ENCODE data around the gene NOS1AP. TPM values are rescaled to one million over a fixed set of nuclear protein-coding genes. Genes with fewer than 3 reads are reported as not detected.

Gene NOS1AP
- total RNA-seq, 4 donors from 2014 or later = 0.31 to 12.7 (median 1.7) TPM

GRCh38 chr1:162223488-162223887 lies 154.0 kb downstream of the NOS1AP start:
- no peak overlapping the region for H3K4me3 ChIP-seq
- WGBS, 2 donors = 78 to 83% methylated on average over 2 of the region's 2 CpGs
- intact Hi-C loops (cut with DNase I) = no loop called here

DNA sequence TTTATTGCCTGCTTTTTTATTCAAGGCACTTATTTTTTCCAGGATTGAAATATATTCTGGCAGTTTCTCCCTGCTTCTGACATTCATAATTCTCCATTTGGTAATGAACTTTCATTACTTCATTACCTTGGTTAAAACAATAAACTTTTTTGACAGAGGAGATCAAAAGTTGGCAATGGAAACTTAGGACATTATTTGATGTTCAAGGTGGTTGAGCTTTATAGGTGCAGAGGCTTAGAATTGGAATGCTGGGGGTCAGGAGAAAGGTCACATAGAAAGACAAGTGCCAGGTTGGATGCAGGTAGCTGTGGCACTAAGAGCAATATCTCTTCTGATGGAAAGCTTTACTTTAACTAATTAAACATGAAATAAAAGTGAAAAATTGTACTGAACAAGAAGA lies 154.8 kb downstream of the NOS1AP start:
- no peaks in the 10 kb centered on the region for H3K36me3 ChIP-seq
- no peak for TF ChIP-seq CTCF (IDR thresholded peaks at IDR 0.05)
- TF ChIP-seq POLR2A (IDR thresholded peaks at IDR 0.05) = no peak
- no peaks in the 10 kb centered on the region for H3K27me3 ChIP-seq
- H3K27ac ChIP-seq = no peak overlapping the region
- intact Hi-C loops (cut with DNase I) = no loop called here
- no peaks in the 10 kb centered on the region for H3K4me1 ChIP-seq
- no peak for DNase-seq
- no peak overlapping the region for H3K4me3 ChIP-seq
- H3K9me3 ChIP-seq = no peaks in the 10 kb centered on the region

More at GRCh38 chr1:162223488-162223887, 154.0 kb downstream of the NOS1AP start:
- TF ChIP-seq CTCF (IDR thresholded peaks at IDR 0.05) (no peak), POLR2A (IDR thresholded peaks at IDR 0.05) (no peak)
- Histone ChIP-seq H3K4me1 (no peaks in the 10 kb centered on the region), H3K27me3 (no peaks in the 10 kb centered on the region), H3K36me3 (no peaks in the 10 kb centered on the region), H3K27ac (no peak overlapping the region), H3K9me3 (no peaks in the 10 kb centered on the region)
- DNase-seq = no peak

DNA sequence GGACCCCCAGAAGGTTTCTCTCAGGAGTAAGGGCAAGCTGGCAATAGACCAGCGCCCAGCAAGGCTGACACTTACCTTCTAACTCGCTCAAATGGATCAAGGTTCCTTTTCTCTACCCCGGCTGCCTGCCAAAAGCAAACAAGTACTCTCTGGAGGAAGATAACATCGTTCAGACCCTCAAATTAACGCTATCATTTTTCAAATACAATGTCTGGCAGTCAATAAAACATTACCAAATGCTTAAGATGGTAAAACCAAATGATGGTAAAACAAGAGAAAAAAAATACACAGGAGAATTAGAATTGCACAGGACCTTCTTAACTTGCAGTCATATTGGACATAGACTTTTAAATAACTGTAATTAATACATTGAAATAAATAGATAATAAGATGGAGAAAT lies 159.1 kb downstream of the NOS1AP start:
- Histone ChIP-seq H3K4me1 (peaks cover 0 to 9% (median 0%) of the 10 kb centered on the region in 3 donors), H3K9me3 (no peaks in the 10 kb centered on the region), H3K27me3 (no peaks in the 10 kb centered on the region), H3K4me3 (no peak overlapping the region), H3K36me3 (no peaks in the 10 kb centered on the region), H3K27ac (no peak overlapping the region)
- 49 to 70% methylated on average over 5 of the region's 5 CpGs for WGBS, 2 donors
- no peak for TF ChIP-seq CTCF (IDR thresholded peaks at IDR 0.05)
- TF ChIP-seq POLR2A (IDR thresholded peaks at IDR 0.05) = no peak
- no peak for DNase-seq
- intact Hi-C loops (cut with DNase I) = no loop called here

- WGBS, 2 donors = 47 to 59% methylated on average over 2 of the region's 2 CpGs
- no peak for DNase-seq
- intact Hi-C loops (cut with DNase I) = no loop called here
- no peaks in the 10 kb centered on the region for H3K36me3 ChIP-seq
- TF ChIP-seq POLR2A (IDR thresholded peaks at IDR 0.05) = no peak
- no peak for TF ChIP-seq CTCF (IDR thresholded peaks at IDR 0.05)
- H3K9me3 ChIP-seq = no peaks in the 10 kb centered on the region
- no peak overlapping the region for H3K4me3 ChIP-seq
- H3K27me3 ChIP-seq = no peaks in the 10 kb centered on the region
- H3K4me1 ChIP-seq = peaks cover 0 to 9% (median 0%) of the 10 kb centered on the region in 3 donors
- no peak overlapping the region for H3K27ac ChIP-seq
Measured at GRCh38 chr1:162229549-162229948, 160.1 kb downstream of the NOS1AP start.

DNA sequence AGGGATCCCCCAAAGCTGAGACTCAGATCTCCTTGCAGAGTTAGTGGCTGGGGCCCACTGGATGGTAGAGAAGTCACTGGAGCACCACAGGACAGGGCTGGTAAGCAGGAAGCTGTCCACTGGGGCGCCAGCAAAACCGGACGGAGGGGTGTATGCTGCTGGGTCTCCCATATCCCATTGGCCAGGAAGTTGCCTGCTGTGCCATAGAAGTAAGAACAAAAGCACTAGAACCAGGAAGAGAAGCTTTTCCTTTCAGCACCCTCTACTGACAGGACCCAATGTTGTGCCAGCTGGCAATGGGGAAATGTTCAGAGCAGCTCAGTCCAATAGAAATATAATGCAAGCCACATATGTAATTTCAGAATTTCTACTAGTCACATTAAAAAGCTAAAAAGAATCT lies 160.6 kb downstream of the NOS1AP start:
- no peaks in the 10 kb centered on the region for H3K27me3 ChIP-seq
- TF ChIP-seq POLR2A (IDR thresholded peaks at IDR 0.05) (no peak), CTCF (IDR thresholded peaks at IDR 0.05) (no peak)
- WGBS, 2 donors = 62 to 67% methylated on average over 3 of the region's 3 CpGs
- no peak overlapping the region for H3K27ac ChIP-seq
- H3K4me3 ChIP-seq = no peak overlapping the region
- no peaks in the 10 kb centered on the region for H3K36me3 ChIP-seq
- DNase-seq = no peak
- intact Hi-C loops (cut with DNase I) = no loop called here
- peaks cover 0 to 9% (median 0%) of the 10 kb centered on the region in 3 donors for H3K4me1 ChIP-seq
- H3K9me3 ChIP-seq = no peaks in the 10 kb centered on the region
